ENCODE data around the gene BSN.

DNA sequence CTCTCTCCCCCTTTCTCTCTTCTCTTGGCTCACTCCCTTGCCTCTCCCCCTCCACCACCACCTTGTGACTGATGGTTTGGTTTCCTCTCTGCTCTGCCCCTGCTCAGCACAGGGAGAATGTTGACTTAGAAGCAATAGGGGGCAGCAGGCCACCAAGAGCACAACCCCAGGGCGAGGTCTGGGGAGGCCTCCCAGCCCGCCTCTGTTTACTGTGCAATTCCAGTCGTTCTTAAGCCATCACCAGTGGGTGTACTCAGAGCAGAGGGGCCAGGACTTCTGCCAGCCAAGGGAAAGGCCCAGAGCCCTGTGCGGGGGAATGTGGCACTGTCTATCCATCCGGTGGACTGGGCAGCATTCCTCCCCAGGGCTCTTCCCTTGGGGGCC, 114.1 kb downstream of the BSN start:
- TF ChIP-seq, protein P1, sequence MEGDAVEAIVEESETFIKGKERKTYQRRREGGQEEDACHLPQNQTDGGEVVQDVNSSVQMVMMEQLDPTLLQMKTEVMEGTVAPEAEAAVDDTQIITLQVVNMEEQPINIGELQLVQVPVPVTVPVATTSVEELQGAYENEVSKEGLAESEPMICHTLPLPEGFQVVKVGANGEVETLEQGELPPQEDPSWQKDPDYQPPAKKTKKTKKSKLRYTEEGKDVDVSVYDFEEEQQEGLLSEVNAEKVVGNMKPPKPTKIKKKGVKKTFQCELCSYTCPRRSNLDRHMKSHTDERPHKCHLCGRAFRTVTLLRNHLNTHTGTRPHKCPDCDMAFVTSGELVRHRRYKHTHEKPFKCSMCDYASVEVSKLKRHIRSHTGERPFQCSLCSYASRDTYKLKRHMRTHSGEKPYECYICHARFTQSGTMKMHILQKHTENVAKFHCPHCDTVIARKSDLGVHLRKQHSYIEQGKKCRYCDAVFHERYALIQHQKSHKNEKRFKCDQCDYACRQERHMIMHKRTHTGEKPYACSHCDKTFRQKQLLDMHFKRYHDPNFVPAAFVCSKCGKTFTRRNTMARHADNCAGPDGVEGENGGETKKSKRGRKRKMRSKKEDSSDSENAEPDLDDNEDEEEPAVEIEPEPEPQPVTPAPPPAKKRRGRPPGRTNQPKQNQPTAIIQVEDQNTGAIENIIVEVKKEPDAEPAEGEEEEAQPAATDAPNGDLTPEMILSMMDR (IDR thresholded peaks at IDR 0.05): no peak
- no peak for TF ChIP-seq POLR2A (IDR thresholded peaks at IDR 0.05)

Measured in body of pancreas (tissue), 4 donors.